DND-41 (cell line): ENCODE measurements around the gene NHEJ1.

Source experiments
- ATAC-seq: fragments of 200-7000 bp; cut with Tn5 transposase; 3 replicates; pipeline ENCODE4 v1.9.1; 2021; ENCODE audit warnings: low read depth; ENCODE audit not compliant: insufficient read depth
- DNase-seq: peaks from one replicate; pipeline ENCODE4 v3.0.0-alpha.2; 2020
- H2AFZ ChIP-seq: 2 replicates; pipeline ENCODE4 v1.6.0; 2012; ENCODE audit warnings: low read depth, low read length
- H3K27ac ChIP-seq: 2 replicates; pipeline ENCODE4 v1.5.1; 2012; ENCODE audit warnings: low read length, inconsistent platforms
- H3K27me3 ChIP-seq: fragments of 200-600 bp; sonication (generic); 2 replicates; pipeline ENCODE4 v1.6.0; 2012; ENCODE audit warnings: low read length, mild to moderate bottlenecking, inconsistent platforms; ENCODE audit not compliant: insufficient read depth, poor library complexity
- H3K36me3 ChIP-seq: 2 replicates; pipeline ENCODE4 v1.5.1; 2012; ENCODE audit warnings: low read length, inconsistent platforms; ENCODE audit not compliant: insufficient read depth
- H3K4me1 ChIP-seq: 2 replicates; pipeline ENCODE4 v1.5.1; 2012; ENCODE audit warnings: mild to moderate bottlenecking, low read length; ENCODE audit not compliant: insufficient read depth
- H3K4me2 ChIP-seq: 2 replicates; pipeline ENCODE4 v1.6.0; 2012; ENCODE audit warnings: mild to moderate bottlenecking, moderate library complexity, low read length, inconsistent platforms; ENCODE audit not compliant: insufficient read depth
- H3K4me3 ChIP-seq, 2 experiments: fragments of 200-600 bp in 1 of 2; shearing (Covaris generic) in 1 of 2; 2 replicates each; pipeline ENCODE4 v1.5.1; 2012 to 2016; ENCODE audit warnings: inconsistent platforms in 2 of 2, low read length in 2 of 2, mild to moderate bottlenecking in 2 of 2, low read depth in 1 of 2, moderate library complexity in 1 of 2
- H3K79me2 ChIP-seq: 2 replicates; pipeline ENCODE4 v1.6.0; 2012; ENCODE audit warnings: low read length, inconsistent platforms; ENCODE audit not compliant: insufficient read depth
- H3K9ac ChIP-seq: 2 replicates; pipeline ENCODE4 v1.6.0; 2012; ENCODE audit warnings: low read depth, mild to moderate bottlenecking, inconsistent platforms, low read length, moderate library complexity
- H3K9me3 ChIP-seq: 2 replicates; pipeline ENCODE4 v1.5.1; 2012; ENCODE audit warnings: low read length, moderate library complexity, mild to moderate bottlenecking, inconsistent platforms; ENCODE audit not compliant: insufficient read depth, severe bottlenecking
- H4K20me1 ChIP-seq: 2 replicates; pipeline ENCODE4 v1.6.0; 2012; ENCODE audit warnings: low read length; ENCODE audit not compliant: insufficient read depth
- EZH2 ChIP-seq: IDR thresholded peaks from 3 replicates; pipeline ENCODE4 v1.6.1; 2012; ENCODE audit warnings: borderline replicate concordance, low read depth, mild to moderate bottlenecking, moderate library complexity, low read length, inconsistent platforms; ENCODE audit not compliant: severe bottlenecking
- TF ChIP-seq, protein P1 (sequence below): IDR thresholded peaks from 2 replicates; pipeline ENCODE4 v1.5.1; 2012; ENCODE audit warnings: borderline replicate concordance, low read length, moderate library complexity, mild to moderate bottlenecking; ENCODE audit not compliant: poor library complexity, severe bottlenecking; ENCODE audit errors: extremely low read depth

NHEJ1 gene

DNA sequence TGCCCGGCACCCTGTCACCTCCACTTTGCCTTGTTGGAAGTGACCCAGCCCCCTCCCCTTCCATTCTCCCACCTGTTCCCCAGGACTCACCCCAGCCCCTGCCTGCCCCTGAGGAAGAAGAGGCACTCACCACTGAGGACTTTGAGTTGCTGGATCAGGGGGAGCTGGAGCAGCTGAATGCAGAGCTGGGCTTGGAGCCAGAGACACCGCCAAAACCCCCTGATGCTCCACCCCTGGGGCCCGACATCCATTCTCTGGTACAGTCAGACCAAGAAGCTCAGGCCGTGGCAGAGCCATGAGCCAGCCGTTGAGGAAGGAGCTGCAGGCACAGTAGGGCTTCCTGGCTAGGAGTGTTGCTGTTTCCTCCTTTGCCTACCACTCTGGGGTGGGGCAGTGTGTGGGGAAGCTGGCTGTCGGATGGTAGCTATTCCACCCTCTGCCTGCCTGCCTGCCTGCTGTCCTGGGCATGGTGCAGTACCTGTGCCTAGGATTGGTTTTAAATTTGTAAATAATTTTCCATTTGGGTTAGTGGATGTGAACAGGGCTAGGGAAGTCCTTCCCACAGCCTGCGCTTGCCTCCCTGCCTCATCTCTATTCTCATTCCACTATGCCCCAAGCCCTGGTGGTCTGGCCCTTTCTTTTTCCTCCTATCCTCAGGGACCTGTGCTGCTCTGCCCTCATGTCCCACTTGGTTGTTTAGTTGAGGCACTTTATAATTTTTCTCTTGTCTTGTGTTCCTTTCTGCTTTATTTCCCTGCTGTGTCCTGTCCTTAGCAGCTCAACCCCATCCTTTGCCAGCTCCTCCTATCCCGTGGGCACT, 21.9 kb upstream of the NHEJ1 start:
- Histone ChIP-seq H3K9me3 (no peaks in the 10 kb centered on the region), H3K36me3 (peaks cover 52% of the 10 kb centered on the region), H3K4me3 (no peak overlapping the region), H2AFZ (no peak overlapping the region), H3K27me3 (no peaks in the 10 kb centered on the region), H3K27ac (no peak overlapping the region), H4K20me1 (peaks cover 25% of the 10 kb centered on the region; the same call in 1 of the 2 replicates), H3K79me2 (peaks cover 26% of the 10 kb centered on the region), H3K9ac (no peak overlapping the region), H3K4me2 (no peak overlapping the region), H3K4me1 (peaks cover 18% of the 10 kb centered on the region)
- no peak for DNase-seq
- ATAC-seq, result no peak
- TF ChIP-seq, protein P1, sequence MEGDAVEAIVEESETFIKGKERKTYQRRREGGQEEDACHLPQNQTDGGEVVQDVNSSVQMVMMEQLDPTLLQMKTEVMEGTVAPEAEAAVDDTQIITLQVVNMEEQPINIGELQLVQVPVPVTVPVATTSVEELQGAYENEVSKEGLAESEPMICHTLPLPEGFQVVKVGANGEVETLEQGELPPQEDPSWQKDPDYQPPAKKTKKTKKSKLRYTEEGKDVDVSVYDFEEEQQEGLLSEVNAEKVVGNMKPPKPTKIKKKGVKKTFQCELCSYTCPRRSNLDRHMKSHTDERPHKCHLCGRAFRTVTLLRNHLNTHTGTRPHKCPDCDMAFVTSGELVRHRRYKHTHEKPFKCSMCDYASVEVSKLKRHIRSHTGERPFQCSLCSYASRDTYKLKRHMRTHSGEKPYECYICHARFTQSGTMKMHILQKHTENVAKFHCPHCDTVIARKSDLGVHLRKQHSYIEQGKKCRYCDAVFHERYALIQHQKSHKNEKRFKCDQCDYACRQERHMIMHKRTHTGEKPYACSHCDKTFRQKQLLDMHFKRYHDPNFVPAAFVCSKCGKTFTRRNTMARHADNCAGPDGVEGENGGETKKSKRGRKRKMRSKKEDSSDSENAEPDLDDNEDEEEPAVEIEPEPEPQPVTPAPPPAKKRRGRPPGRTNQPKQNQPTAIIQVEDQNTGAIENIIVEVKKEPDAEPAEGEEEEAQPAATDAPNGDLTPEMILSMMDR, result no peak
- TF ChIP-seq EZH2, result no peak

DNA sequence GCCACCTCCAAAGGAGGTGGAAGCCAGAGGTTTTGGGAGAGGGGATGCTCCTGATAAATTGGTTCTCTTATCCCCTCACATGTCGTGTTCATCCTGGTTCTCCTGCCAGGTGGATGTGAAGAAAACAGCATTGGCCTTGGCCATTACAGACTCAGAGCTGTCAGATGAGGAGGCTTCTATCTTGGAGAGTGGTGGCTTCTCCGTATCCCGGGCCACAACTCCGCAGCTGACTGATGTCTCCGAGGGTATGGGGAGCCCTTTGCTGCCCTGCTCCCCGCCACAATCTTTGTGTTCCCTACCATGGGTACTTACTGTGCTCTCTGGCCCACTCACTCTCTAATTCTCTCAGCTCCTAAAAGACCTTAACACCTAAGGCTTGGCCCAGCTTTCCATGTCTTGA, 20.9 kb upstream of the NHEJ1 start:
- no peak overlapping the region for H2AFZ ChIP-seq
- no peak overlapping the region for H3K4me3 ChIP-seq
- ATAC-seq, result no peak
- no peak overlapping the region for H3K9ac ChIP-seq
- H3K4me1 ChIP-seq, result peaks cover 24% of the 10 kb centered on the region
- H3K79me2 ChIP-seq, result peaks cover 33% of the 10 kb centered on the region
- H3K27me3 ChIP-seq, result no peaks in the 10 kb centered on the region
- H3K4me2 ChIP-seq, result no peak overlapping the region
- H3K9me3 ChIP-seq, result no peaks in the 10 kb centered on the region
- H3K36me3 ChIP-seq, result peaks cover 52% of the 10 kb centered on the region
- no peak for TF ChIP-seq EZH2
- TF ChIP-seq, protein P1, result no peak
- H4K20me1 ChIP-seq, result peaks cover 25% of the 10 kb centered on the region; the same call in 1 of the 2 replicates
- no peak overlapping the region for H3K27ac ChIP-seq
- no peak for DNase-seq

DNA sequence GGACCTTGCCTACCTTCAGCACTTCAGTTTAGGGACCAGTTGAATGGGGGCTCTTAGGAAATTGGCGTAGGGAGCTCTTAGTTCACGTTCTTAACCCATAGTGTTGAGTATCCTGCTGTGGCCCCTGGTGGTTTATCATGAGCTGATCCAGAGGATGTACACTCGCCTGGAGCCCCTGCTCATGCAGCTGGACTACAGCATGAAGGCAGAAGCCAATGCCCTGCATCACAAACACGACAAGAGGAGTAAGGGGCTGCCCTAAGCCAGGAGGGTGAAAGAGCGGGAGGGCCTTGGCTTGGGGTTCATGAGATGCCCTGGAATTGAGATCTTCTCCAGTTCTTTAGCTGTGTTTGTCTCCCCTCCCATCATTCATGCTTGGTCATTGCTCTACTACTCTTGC, 20.3 kb upstream of the NHEJ1 start:
- Histone ChIP-seq H3K79me2 (peaks cover 38% of the 10 kb centered on the region), H3K9ac (no peak overlapping the region), H3K4me3 (no peak overlapping the region), H4K20me1 (peaks cover 25% of the 10 kb centered on the region; the same call in 1 of the 2 replicates), H2AFZ (no peak overlapping the region), H3K4me2 (no peak overlapping the region), H3K27ac (no peak overlapping the region), H3K27me3 (no peaks in the 10 kb centered on the region), H3K9me3 (no peaks in the 10 kb centered on the region), H3K36me3 (peaks cover 52% of the 10 kb centered on the region), H3K4me1 (peaks cover 27% of the 10 kb centered on the region)
- no peak for ATAC-seq
- no peak for TF ChIP-seq EZH2
- TF ChIP-seq, protein P1, result no peak
- no peak for DNase-seq
